Inferior parietal cortex (tissue), 1 donor: Measurements from ENCODE around the gene PPFIBP2.
"Not testable (repeated sequence)": the region's sequence is repeated elsewhere in the genome, so short reads cannot be mapped to it uniquely, and the experiment has no call there.

Experiments used
- DNase-seq: peaks from one replicate; pipeline ENCODE4 v3.0.0-alpha.2; 2016; ENCODE audit errors: extremely low spot score

The PPFIBP2 gene

DNA sequence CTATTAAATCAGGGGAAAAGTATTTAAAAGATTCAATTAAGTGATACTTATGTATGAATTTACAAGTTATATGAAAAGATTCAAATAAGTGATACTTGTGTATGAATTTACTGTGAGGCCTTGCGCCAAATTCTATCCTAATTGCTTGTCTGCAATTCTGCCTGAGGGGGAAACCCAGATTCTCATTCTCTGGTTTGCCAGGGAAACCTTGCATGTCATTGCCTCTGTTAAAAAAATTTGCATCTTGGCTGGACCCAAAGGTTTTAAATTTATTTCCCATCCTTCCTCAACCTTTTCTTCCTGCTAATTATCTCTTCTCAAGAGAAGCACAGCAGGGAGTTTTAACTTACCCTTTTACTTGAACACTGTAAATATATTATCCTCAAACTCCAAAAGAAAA lies 14.7 kb upstream of the PPFIBP2 start:
- no peak for DNase-seq

- DNase-seq = no peak
Measured at GRCh38 chr11:7500251-7500650, 13.5 kb upstream of the PPFIBP2 start.

DNA sequence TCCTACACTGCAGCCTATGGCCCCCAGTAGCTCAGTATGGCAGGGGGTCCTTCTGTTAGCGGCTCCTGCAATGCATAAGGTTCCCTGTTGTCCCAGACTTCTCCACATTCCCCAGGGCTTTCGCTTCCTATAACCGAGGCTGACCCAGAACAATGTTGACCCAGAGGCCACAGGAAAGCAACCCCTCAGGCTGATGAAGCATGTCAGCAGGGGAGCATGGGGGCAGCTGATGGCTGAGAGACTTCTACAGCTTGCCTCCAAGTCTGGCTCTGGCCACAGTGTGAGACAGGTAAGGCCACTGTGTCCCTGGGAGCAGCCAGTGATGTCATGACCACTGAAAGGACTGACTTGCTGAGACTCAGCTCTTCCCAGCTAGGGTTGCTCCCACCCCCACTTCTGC lies 12.5 kb upstream of the PPFIBP2 start:
- DNase-seq = no peak

DNA sequence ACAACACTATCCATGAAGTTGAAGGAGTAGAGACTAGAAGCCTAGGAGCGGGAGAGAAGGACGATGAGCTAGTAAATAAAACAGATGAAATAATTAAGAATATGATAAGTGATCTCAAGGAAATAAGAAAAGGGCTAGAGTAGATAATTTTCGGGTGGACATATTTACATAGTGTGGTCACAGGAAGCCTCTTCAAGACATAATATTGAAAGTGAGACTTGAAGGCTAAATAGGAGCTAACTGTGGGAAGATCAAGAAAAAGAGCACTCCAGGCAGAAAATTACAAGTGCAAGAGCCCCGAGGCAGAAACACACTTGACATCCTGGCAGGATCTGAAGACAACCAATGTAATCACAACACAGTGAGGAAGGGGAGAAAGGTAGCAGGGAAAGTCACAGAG lies 11.9 kb upstream of the PPFIBP2 start:
- DNase-seq = no peak

DNA sequence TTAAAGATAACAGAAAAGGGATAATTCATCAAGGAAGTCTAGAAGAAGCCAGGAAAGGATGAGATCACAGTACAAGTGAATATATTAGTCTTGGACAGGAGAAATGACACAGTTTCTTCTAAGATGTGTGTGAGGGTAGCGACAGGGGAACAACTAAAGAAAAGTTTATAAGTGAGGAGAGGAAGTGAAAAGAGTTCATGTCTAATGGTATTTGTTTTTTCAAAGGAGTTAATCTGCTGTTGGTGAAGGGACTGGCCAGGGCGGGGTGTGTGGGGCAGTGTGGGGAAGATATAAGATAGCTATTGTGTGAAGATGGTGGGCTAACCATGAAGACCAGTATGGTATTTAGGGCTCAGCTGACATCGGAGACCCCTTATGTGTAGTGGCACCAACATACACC lies 7.6 kb upstream of the PPFIBP2 start:
- DNase-seq = no peak

- no peak for DNase-seq
Measured at GRCh38 chr11:7508087-7508486, 5.7 kb upstream of the PPFIBP2 start.

DNA sequence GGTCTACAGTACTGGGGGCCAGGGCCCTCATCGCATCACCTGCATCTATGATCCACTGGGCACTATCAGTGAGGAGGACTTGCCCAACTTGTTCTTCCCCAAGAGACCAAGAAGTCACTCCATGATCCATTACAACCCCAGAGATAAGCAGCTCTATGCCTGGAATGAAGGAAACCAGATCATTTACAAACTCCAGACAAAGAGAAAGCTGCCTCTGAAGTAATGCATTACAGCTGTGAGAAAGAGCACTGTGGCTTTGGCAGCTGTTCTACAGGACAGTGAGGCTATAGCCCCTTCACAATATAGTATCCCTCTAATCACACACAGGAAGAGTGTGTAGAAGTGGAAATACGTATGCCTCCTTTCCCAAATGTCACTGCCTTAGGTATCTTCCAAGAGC lies 3.8 kb upstream of the PPFIBP2 start:
- no peak for DNase-seq

- DNase-seq = peak; percentile 84
Measured at GRCh38 chr11:7511401-7511800, 2.4 kb upstream of the PPFIBP2 start.

- DNase-seq = peak; percentile 39
Measured at GRCh38 chr11:7512525-7513233, 1.1 kb upstream of the PPFIBP2 start.

- no peak for DNase-seq
Measured at GRCh38 chr11:7514099-7514591, 346 bp downstream of the PPFIBP2 start.

DNA sequence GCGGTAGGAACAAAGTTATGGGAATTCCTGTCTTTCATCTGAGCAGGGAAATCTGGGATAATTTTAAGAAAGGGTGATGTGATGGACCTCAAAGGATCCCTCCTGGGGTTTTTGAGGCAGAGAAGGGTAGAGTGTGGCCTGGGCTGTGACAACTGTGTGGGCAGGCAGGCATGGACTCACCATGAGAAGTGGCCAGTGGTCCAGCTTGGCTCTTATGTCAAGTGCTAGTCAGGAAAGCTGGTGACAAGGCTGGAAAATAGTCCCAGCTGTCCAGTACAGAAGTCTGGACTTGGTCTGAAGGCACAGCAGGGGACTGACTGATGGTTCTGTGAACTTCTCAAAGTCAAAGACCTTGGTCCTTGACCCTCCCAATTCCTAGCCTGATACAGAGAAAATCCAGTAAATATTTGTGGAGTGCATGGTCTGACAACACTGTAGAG lies 1.7 kb downstream of the PPFIBP2 start:
- DNase-seq = no peak

DNA sequence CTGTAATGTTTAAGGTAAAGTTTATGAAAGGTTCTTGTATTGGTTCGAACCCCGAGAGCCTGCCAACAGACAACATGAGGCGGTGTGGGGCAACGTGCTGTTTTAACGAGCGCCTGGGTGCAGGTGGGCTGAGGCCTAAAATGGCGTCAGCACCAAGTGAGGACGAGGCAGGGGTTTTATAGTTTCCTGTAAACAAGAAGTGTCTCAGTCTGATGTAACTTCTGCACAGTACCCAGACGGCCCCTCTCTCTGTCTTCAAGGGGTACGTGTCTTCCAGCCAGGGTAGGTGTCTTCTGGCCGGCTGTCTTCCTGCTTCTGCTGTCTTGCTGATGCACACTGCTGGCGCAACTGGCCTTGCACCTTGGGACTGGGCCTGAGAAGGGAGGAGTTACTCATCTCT lies 2.7 kb downstream of the PPFIBP2 start:
- DNase-seq = no peak

DNA sequence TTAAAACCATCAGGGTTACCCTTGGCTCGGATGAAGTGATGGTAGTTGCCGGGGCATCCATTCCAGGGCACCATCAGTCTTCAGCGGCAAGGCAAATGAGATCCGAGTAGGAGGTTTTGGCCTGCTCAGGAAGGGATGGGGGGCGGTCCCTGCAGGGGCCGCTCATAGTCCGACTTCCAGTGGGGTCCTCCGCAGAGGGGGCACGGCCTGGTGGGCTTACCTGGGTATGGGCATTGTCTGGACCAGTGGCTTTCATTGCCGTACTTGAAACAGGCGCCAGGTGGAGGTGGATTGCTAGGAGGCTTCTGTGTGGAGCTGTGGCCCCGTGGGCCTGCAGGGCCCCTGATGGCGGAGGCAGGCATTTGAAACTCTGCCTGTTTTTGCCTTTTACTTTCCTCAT lies 3.9 kb downstream of the PPFIBP2 start:
- DNase-seq = not testable (repeated sequence)

DNA sequence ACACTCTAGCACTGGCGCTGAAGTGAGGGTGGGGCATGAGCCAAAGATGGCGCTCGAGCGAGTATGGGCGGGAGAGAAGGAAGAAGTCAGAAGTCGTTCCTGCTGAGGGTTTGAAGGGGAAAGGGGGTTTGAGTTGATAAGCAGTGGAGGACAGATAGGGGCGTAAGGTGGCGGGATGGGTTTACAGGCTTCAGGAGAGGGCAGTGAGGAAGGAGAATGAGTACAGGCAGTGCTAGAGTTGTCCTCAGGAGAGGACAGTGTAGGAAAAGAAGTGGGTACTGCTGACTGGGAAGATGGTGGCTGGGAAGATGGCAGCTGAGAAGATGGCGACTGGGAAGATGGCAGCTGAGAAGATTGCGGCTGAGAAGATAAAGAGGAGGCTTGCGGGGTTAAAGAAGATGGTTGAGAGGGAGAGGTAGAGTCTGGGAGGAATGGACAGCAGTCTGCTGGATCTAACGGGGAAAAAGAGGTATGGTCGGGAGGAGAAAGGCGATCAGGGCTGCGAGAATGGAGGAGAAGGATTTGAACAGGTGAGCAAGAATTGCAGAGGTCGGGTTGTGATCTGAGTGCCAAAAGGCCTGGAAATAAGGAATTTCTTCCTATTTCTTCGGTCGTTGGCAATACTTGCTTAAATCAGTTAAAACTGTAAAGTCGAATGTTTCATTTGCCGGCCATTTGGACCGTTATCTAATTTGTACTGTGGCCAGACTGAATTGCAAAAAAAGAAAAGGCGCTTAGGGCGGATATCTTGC lies 5.2 kb downstream of the PPFIBP2 start:
- no peak for DNase-seq

DNA sequence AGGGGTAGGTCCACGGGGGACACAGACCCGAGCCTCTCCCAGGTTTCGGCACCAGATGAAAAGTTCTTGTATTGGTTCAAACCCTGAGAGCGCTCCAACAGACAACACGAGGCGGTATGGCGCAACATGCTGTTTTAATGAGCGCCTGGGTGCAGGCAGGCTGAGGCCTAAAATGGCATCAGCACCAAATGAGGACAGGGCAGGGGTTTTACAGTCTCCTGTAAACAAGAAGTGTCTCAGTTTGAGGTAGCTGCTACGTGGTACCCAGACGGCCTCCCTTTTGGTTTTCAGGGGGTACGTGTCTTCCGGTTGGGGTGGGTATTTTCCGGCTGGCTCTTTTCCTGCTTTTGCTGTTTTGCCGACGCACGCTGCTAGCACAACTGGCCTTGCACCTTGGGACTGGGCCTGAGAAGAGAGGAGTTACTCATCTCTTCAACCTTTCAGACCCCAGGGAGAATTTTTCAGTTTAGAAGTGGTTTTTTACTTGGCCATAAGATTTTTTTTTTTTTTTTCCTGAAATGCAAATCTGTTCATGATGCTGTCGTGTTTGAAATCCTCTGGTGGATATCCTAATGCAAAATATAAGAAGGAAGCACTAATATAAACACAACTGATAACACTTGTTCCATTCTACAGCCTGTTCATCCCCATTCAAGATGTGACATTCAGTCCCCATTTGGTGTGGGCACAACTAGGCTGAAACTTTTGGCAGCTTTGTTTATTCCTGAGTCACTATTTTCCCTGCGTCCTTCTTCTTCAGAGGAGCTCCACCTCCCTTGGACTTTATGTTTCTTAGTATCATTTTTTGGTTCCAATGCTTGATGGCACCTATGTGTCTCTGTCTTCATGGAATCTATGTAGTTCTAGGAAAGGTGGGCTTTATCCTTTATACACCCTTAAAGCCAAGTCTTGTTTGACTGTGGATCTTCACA lies 6.5 kb downstream of the PPFIBP2 start:
- DNase-seq = no peak

- no peak for DNase-seq
Measured at GRCh38 chr11:7520981-7521487, 7.2 kb downstream of the PPFIBP2 start.

DNA sequence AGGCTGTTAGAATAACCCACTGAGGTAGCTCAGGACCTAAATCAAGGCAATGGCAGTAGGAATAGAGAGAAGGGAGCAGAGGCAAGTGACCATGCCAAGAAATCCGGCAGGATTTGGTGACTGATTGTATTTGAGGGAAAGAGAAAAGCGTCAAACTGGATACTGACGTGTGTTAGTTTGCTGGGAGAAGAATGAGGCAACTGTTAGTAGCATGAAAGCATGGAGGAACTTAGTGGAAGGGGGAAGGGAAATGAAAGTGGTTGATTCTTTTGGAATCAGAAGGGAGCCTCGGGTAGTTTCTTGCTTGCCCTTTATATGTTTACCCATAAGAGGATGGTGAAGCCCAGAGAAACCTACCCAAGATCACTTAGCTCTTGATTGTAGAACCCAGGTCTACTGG lies 8.3 kb downstream of the PPFIBP2 start:
- DNase-seq = peak; percentile 53

GRCh38 chr11:7522546-7522945 lies 8.7 kb downstream of the PPFIBP2 start:
- no peak for DNase-seq

DNA sequence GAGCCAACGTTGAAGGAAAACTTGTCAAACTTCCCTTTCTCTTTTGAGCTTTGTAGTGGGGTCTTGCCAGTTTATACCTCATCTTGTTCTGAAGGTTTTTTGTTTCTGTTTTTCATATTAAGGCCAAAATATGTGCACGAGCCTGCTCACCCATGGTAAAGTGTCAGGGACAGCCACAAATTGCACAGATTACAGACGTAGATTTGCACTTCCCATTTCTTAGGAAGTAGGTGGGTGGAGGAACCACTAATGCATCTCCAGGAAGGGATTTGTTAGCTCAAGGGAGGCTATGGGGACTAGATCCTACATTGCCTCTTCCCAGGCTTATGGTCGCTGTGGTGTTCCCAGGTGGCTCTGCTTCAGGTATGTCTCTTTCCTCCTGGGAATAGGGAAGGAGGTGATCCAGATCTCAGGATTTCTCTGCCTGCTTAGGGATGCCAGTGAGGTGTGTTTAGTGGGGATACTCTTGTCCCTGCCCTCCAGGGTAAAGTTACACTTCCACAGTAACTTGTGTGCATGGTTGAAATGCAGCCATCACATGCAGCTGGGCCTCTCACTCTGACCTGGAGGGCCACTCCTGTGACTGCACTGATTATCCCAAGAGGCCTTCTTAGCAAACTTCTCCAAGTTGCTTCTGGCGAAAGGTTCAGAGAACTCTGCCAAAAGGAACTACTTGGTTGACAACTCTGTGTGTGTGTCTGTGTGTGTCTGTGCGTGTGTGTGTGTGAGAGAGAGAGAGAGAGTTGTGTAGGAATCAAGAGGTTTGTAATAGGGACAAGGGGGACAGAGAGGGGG lies 9.8 kb downstream of the PPFIBP2 start:
- no peak for DNase-seq

DNA sequence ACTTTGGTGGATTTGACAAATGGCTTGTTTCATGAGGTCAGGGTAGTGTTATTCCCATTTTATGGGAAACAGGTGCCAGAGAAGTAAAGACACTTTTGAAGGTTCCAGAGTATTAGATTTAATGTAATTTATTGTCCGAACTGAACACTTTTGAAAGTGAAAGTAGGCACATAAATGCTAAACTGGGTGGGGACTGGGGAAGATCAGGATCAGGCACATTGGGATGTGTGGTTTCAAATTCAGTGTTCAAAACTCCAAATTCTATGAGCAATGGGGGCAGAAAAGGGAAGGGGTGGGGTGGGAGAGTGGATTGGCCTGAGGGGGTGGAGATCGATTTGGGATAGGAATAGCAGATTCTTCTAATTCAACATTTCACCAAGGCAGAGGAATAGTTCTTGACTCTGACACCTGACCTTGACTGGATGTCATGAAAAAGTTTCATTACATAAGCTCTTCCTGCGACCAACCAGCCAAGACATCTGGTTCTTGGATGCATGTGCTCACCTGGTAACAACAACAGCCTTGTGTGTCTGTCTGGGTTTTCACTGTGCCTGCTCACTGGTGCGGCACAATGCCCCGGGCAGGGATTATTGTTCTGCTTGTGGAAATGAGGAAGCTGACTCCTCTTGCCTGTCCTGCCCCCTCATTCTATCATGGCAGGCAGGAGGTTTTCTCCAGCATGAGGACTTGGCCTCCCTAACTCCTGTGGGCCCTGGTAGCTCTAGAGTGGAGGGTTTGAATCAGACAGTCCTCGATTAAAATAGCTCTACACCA lies 10.8 kb downstream of the PPFIBP2 start:
- DNase-seq = no peak
